Pancreas (tissue), 10 donors: ENCODE measurements around the gene AXL. TPM values are rescaled to one million over a fixed set of nuclear protein-coding genes. Genes with fewer than 3 reads are reported as not detected.
A peak's percentile ranks its signal among the peaks of the same experiment; 100 is the strongest.

Source experiments
- ATAC-seq, 4 donors: fragments of 200-7000 bp; cut with Tn5 transposase; one replicate each; pipeline versions ENCODE4 v1.8.0 to v1.9.1; 2020; ENCODE audit warnings: mild to moderate bottlenecking in 4 of 4, moderate library complexity in 4 of 4
- DNase-seq, 6 donors: peaks; one replicate each; pipeline ENCODE4 v3.0.0-alpha.2; 2020
- FAIRE-seq: peaks from 2 replicates; lab custom pipeline; 2012; peaks lifted over from hg19 to GRCh38; lab: Jason Lieb, UNC
- H3K27ac ChIP-seq, 4 donors: fragments of 200-600 bp; sonication (generic); 1 replicate in 3 of 4; 2 replicates in 1 of 4; pipeline versions ENCODE4 v1.5.0 to v1.8.0; 2020
- H3K27me3 ChIP-seq, 4 donors: fragments of 200-600 bp; one replicate each; pipeline ENCODE4 v1.8.0; 2021
- H3K36me3 ChIP-seq, 3 donors: fragments of 200-600 bp; sonication (generic) in 1 of 3; one replicate each; pipeline versions ENCODE4 v1.5.0 to v1.8.0; 2020 to 2021
- H3K4me1 ChIP-seq, 3 donors: fragments of 200-600 bp; one replicate each; pipeline ENCODE4 v1.8.0; 2021
- H3K4me3 ChIP-seq, 4 donors: fragments of 200-600 bp; sonication (generic) in 2 of 4; one replicate each; pipeline versions ENCODE4 v1.5.0 to v1.8.0; 2020 to 2021
- H3K9me3 ChIP-seq, 4 donors: fragments of 200-600 bp; one replicate each; pipeline ENCODE4 v1.8.0; 2021
- CTCF ChIP-seq, 4 donors: fragments of 200-600 bp; sonication (generic) in 3 of 4; IDR thresholded peaks; one replicate each; pipeline versions ENCODE4 v1.5.0 to v1.8.0; 2021; ENCODE audit warnings: antibody characterized with exemption in 4 of 4
- WGBS, 2 donors: extraction: QIAGEN DNeasy Blood & Tissue Kit; methylation state at CpG; one replicate each; pipeline ENCODE4 v1.1.7; 2013; 5-methylcytosine and 5-hydroxymethylcytosine counted together
- intact Hi-C, 3 donors: fragments of 100-400 bp; cut with DNase I; formaldehyde crosslinking; loops; one replicate each; pipeline versions ENCODE4 v1.11.1 to v1.14.2; 2022
- polyA plus RNA-seq, 2 donors: library from polyadenylated mRNA; stranded (reverse); fragments of 200-250 nt; gene quantifications; one replicate each; pipeline ENCODE4 v1.2.3, GENCODE V29; 2013
- total RNA-seq, 6 donors: library from RNA; stranded (reverse); fragmentation: NEBNext Ultra II Directional in 4 of 6; extraction: Animal tissue kit (Norgen Biotek cat#: 25700) in 4 of 6; gene quantifications; one replicate each; pipeline versions ENCODE4 v1.2.1 to v1.2.4, GENCODE V29; 2021 to 2023
- donor health status: healthy with polysubstance abuse.
- donor health status: DM: no; HTN: no; CAD: no; lungs with moderate emphysema.
- donor health status: DM: no; HTN: no; CAD: no.
- donor health status: control.
- donor health status: control.
- donor health status: Bipolar disorder and iron deficiency.
- donor health status: DM: yes; HTN: yes; CAD: no.
- donor health status: DM: no; HTN: no; CAD: no.
- donor health status: DM: no; HTN: no; CAD: no.
- donor health status: DM: yes; HTN: yes; CAD: no.

The AXL gene
- total and polyA plus RNA-seq, 8 donors: 1.2 to 16.6 (median 3.3) TPM

- TF ChIP-seq CTCF (IDR thresholded peaks at IDR 0.05): no peak
- Histone ChIP-seq H3K9me3 (no peaks in the 10 kb centered on the region), H3K4me1 (no peaks in the 10 kb centered on the region), H3K27me3 (no peaks in the 10 kb centered on the region), H3K36me3 (no peaks in the 10 kb centered on the region), H3K4me3 (no peak overlapping the region), H3K27ac (no peak overlapping the region)
- FAIRE-seq: no peak
- ATAC-seq: peak in 1 of 4 donors; percentile 24
- intact Hi-C loops: no loop called here
- 37 to 45% methylated on average over 8 of the region's 8 CpGs for WGBS, 2 donors
- DNase-seq: no peak
These were observed 4.6 kb downstream of the AXL start for GRCh38 chr19:41223431-41224234.

GRCh38 chr19:41224632-41225031 is 5.6 kb downstream of the AXL start:
- no peak for DNase-seq
- 81 to 91% methylated on average over 7 of the region's 7 CpGs for WGBS, 2 donors
- H3K9me3 ChIP-seq: no peaks in the 10 kb centered on the region

DNA sequence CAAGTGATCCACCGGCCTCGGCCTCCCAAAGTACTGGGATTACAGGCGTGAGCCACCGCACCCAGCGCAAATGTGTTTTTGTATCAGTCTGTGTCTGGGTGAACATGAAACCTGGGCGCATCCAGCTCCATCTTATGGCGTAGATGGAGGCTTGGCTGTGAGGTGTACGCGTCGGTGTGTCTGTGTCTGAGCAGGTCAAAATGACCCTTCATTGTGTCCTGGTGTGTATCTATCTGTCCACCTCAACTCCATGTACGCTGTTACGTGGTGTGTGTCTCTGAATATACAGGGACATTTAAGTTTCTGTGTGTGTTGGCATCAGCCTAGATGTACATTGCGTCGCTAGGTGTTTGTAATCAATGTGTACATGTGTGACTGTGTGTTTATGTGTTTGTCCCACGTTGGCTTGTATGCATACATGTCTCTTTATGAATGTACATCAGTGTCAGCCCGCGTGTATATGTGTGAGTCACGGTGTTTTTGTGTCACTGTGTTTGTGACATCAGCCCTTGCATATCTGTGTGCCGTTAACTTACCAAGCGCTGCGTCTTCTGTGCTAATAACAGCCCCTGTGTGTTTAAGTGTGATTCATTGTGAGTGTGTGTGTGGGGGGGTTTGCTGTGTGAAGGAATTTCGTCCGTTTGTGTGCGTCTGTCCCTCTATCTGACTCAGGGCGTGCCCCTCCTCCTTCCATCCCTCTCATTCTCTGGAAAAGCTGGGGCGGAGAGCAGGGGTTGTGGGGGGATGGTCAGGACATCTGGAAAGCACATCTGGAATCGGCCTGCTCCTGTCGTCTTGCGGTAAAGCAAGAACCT is 6.4 kb downstream of the AXL start:
- Histone ChIP-seq H3K4me3 (peak overlapping the region; percentile 7 to 56 (median 43)), H3K36me3 (no peaks in the 10 kb centered on the region), H3K27ac (peak overlapping the region in 2 of 4 donors; percentile 42 to 54), H3K4me1 (no peaks in the 10 kb centered on the region), H3K9me3 (no peaks in the 10 kb centered on the region), H3K27me3 (no peaks in the 10 kb centered on the region)
- peak in 3 of 6 donors; percentile 15 to 50 (median 34) for DNase-seq
- TF ChIP-seq CTCF (IDR thresholded peaks at IDR 0.05): no peak
- intact Hi-C loops: no loop called here
- 51 to 60% methylated on average over 26 to 29 of the region's 29 CpGs for WGBS, 2 donors
- no peak for FAIRE-seq
- peak; percentile 43 to 65 (median 56) for ATAC-seq

More at GRCh38 chr19:41224632-41225031, 5.6 kb downstream of the AXL start:
- FAIRE-seq (no peak), ATAC-seq (no peak)
- Histone ChIP-seq H3K27ac (no peak overlapping the region), H3K36me3 (no peaks in the 10 kb centered on the region), H3K27me3 (no peaks in the 10 kb centered on the region), H3K4me1 (no peaks in the 10 kb centered on the region), H3K4me3 (no peak overlapping the region)
- intact Hi-C loops: no loop called here
- no peak for TF ChIP-seq CTCF (IDR thresholded peaks at IDR 0.05)

GRCh38 chr19:41226053-41226873 is 7.2 kb downstream of the AXL start:
- Histone ChIP-seq H3K4me1 (no peaks in the 10 kb centered on the region), H3K36me3 (no peaks in the 10 kb centered on the region), H3K4me3 (peak overlapping the region; percentile 7 to 56 (median 43)), H3K27me3 (no peaks in the 10 kb centered on the region), H3K9me3 (no peaks in the 10 kb centered on the region), H3K27ac (peak overlapping the region in 2 of 4 donors; percentile 42 to 54)
- FAIRE-seq: no peak
- DNase-seq: peak; percentile 56 to 86 (median 72)
- 3% methylated on average over 53 to 67 of the region's 67 CpGs for WGBS, 2 donors
- no peak for TF ChIP-seq CTCF (IDR thresholded peaks at IDR 0.05)
- ATAC-seq: peak; percentile 78 to 90 (median 88)
- intact Hi-C loops: no loop called here
